GM23248 (cell line): ENCODE data around the gene TBL1Y.

Experiments used
- EZH2 ChIP-seq: fragments of 200-600 bp; sonication (generic); IDR thresholded peaks from 2 replicates; pipeline ENCODE4 v1.6.1; 2018; ENCODE audit warnings: antibody characterized with exemption, mild to moderate bottlenecking; ENCODE audit not compliant: insufficient read depth, poor library complexity, severe bottlenecking
- EZH2phosphoT487 ChIP-seq: fragments of 200-600 bp; sonication (generic); IDR thresholded peaks from 2 replicates; pipeline ENCODE4 v1.6.1; 2018; ENCODE audit warnings: antibody characterized with exemption, moderate library complexity, mild to moderate bottlenecking, low read depth; ENCODE audit not compliant: insufficient read depth

GRCh38 chrY:7008578-7009355 is 98.3 kb downstream of the TBL1Y start:
- TF ChIP-seq EZH2phosphoT487 (no peak), EZH2 (no peak)
